H1 (cell line): ENCODE results near the gene HEATR9. TPM values are rescaled to one million over a fixed set of nuclear protein-coding genes. Genes with fewer than 3 reads are reported as not detected.

ENCODE experiments used
- CTCF ChIA-PET: fragments of 300-600 bp; sonication (Branson Sonifier 250); formaldehyde crosslinking; loops from one replicate; lab custom pipeline; 2021; ENCODE audit not compliant: partially characterized antibody; lab: Charles Lee
- POLR2A ChIA-PET: fragments of 300-600 bp; sonication (Branson Sonifier 250); formaldehyde crosslinking; loops from one replicate; lab custom pipeline; 2021; ENCODE audit warnings: inconsistent platforms; ENCODE audit not compliant: partially characterized antibody; lab: Charles Lee
- DNase-seq, 2 experiments: peaks; one replicate each; pipeline versions ENCODE4 v3.0.0 to v3.0.0-alpha.2; 2010 to 2022; ENCODE audit warnings: low spot score in 2 of 2, low read depth in 1 of 2, mixed read lengths in 1 of 2
- FAIRE-seq: peaks from 2 replicates; lab custom pipeline; 2011; peaks lifted over from hg19 to GRCh38; lab: Jason Lieb, UNC
- H2AFZ ChIP-seq: 2 replicates; pipeline ENCODE4 v1.8.1; 2012; ENCODE audit warnings: low read length, inconsistent platforms
- H2AK5ac ChIP-seq: 2 replicates; pipeline ENCODE4 v1.6.1; 2013; ENCODE audit warnings: low read depth, low read length
- H2BK120ac ChIP-seq: replicated peaks from 2 replicates; pipeline ENCODE3; 2013; ENCODE audit warnings: low read depth, low read length, inconsistent platforms
- H2BK12ac ChIP-seq: 2 replicates; pipeline ENCODE4 v1.6.1; 2013; ENCODE audit warnings: low read depth, low read length
- H2BK15ac ChIP-seq: 2 replicates; pipeline ENCODE4 v1.6.1; 2013; ENCODE audit warnings: low read length
- H2BK20ac ChIP-seq: 2 replicates; pipeline ENCODE4 v1.6.1; 2013; ENCODE audit warnings: low read length
- H2BK5ac ChIP-seq: 2 replicates; pipeline ENCODE4 v1.6.1; 2013; ENCODE audit warnings: low read depth, low read length
- H3K14ac ChIP-seq: 2 replicates; pipeline ENCODE4 v1.6.1; 2013; ENCODE audit warnings: inconsistent platforms; ENCODE audit not compliant: insufficient read length
- H3K18ac ChIP-seq: 2 replicates; pipeline ENCODE4 v1.6.1; 2013; ENCODE audit warnings: low read length; ENCODE audit errors: extremely low read depth
- H3K23ac ChIP-seq: 2 replicates; pipeline ENCODE4 v1.6.1; 2013; ENCODE audit warnings: inconsistent platforms; ENCODE audit not compliant: insufficient read length
- H3K23me2 ChIP-seq: 2 replicates; pipeline ENCODE4 v1.6.1; 2013; ENCODE audit warnings: low read depth, low read length
- H3K27ac ChIP-seq: 2 replicates; pipeline ENCODE4 v1.6.1; 2011; ENCODE audit warnings: low read depth, low read length, inconsistent platforms
- H3K27me3 ChIP-seq, 4 experiments: replicated peaks in 1 of 4; 1 replicate in 1 of 4; 2 replicates in 3 of 4; pipeline versions ENCODE4 v1.6.1 to v1.8.1; 2011 to 2013; ENCODE audit warnings: low read length in 3 of 4, mild to moderate bottlenecking in 3 of 4, inconsistent platforms in 2 of 4, mixed read lengths in 2 of 4, moderate library complexity in 1 of 4; ENCODE audit not compliant: control insufficient read depth in 3 of 4, insufficient read depth in 3 of 4; ENCODE audit errors: extremely low read depth in 1 of 4
- H3K36me3 ChIP-seq, 4 experiments: 2 replicates each; pipeline versions ENCODE4 v1.6.1 to v1.8.1; 2011 to 2013; ENCODE audit warnings: mild to moderate bottlenecking in 4 of 4, low read length in 3 of 4, moderate library complexity in 2 of 4, control low read depth in 1 of 4, inconsistent platforms in 1 of 4; ENCODE audit not compliant: insufficient read depth in 4 of 4, control insufficient read depth in 2 of 4
- H3K4ac ChIP-seq: replicated peaks from 2 replicates; pipeline ENCODE3; 2013; ENCODE audit warnings: low read length, low read depth, mixed read lengths, inconsistent platforms; ENCODE audit not compliant: insufficient read length
- H3K4me1 ChIP-seq, 4 experiments: replicated peaks in 1 of 4; 1 replicate in 1 of 4; 2 replicates in 3 of 4; pipeline versions ENCODE4 v1.6.1 to v1.8.1; 2011 to 2013; ENCODE audit warnings: low read length in 3 of 4, inconsistent platforms in 2 of 4, mixed read lengths in 1 of 4; ENCODE audit not compliant: insufficient read depth in 4 of 4, control insufficient read depth in 3 of 4
- H3K4me2 ChIP-seq, 2 experiments: 2 replicates each; pipeline versions ENCODE4 v1.6.1 to v1.8.1; 2011 to 2013; ENCODE audit warnings: low read depth in 2 of 2, low read length in 2 of 2, control low read depth in 1 of 2, inconsistent platforms in 1 of 2, mild to moderate bottlenecking in 1 of 2; ENCODE audit not compliant: insufficient read depth in 1 of 2
- H3K4me3 ChIP-seq, 4 experiments: fragments of 200-600, 300-600 bp in 1 of 4; sonication (generic), shearing (Covaris generic), sonication (Bioruptor Twin) in 1 of 4; 2 replicates each; pipeline versions ENCODE4 v1.5.1 to v1.8.1; 2011 to 2016; ENCODE audit warnings: low read length in 4 of 4, low read depth in 3 of 4, control low read depth in 2 of 4, inconsistent platforms in 2 of 4, mild to moderate bottlenecking in 2 of 4, mixed read lengths in 1 of 4, moderate library complexity in 1 of 4; ENCODE audit not compliant: insufficient read depth in 2 of 4; ENCODE audit errors: extremely low read depth in 1 of 4
- H3K56ac ChIP-seq: replicated peaks from 2 replicates; pipeline ENCODE3; 2013; ENCODE audit warnings: low read depth, mild to moderate bottlenecking, mixed read lengths, low read length, inconsistent platforms; ENCODE audit not compliant: insufficient read length
- H3K79me1 ChIP-seq: 2 replicates; pipeline ENCODE4 v1.6.1; 2013; ENCODE audit warnings: low read depth, low read length, control low read depth
- H3K79me2 ChIP-seq, 2 experiments: 2 replicates each; pipeline versions ENCODE4 v1.6.1 to v1.8.1; 2012 to 2013; ENCODE audit warnings: low read length in 2 of 2, mild to moderate bottlenecking in 2 of 2, inconsistent platforms in 1 of 2; ENCODE audit not compliant: insufficient read depth in 2 of 2, control insufficient read depth in 1 of 2
- H3K9ac ChIP-seq, 4 experiments: replicated peaks in 1 of 4; 1 replicate in 1 of 4; 2 replicates in 3 of 4; pipeline versions ENCODE4 v1.6.1 to v1.8.1; 2011 to 2013; ENCODE audit warnings: low read depth in 3 of 4, low read length in 3 of 4, control low read depth in 2 of 4, mild to moderate bottlenecking in 2 of 4, moderate library complexity in 2 of 4, inconsistent platforms in 1 of 4; ENCODE audit errors: extremely low read depth in 1 of 4
- H3K9me3 ChIP-seq, 2 experiments: 2 replicates each; pipeline versions ENCODE4 v1.6.1 to v1.8.1; 2012 to 2013; ENCODE audit warnings: mild to moderate bottlenecking in 2 of 2, moderate library complexity in 2 of 2, control low read depth in 1 of 2, inconsistent platforms in 1 of 2, low read depth in 1 of 2, low read length in 1 of 2, mixed read lengths in 1 of 2; ENCODE audit not compliant: insufficient read depth in 2 of 2
- H4K20me1 ChIP-seq, 2 experiments: replicated peaks in 1 of 2; 2 replicates each; pipeline versions ENCODE3 to v1.8.1; 2011 to 2013; ENCODE audit warnings: inconsistent platforms in 2 of 2, low read length in 2 of 2, mild to moderate bottlenecking in 1 of 2; ENCODE audit not compliant: insufficient read depth in 2 of 2, control insufficient read depth in 1 of 2
- H4K5ac ChIP-seq: 2 replicates; pipeline ENCODE4 v1.6.1; 2013; ENCODE audit warnings: low read length, low read depth, mixed read lengths, inconsistent platforms; ENCODE audit not compliant: insufficient read length
- H4K8ac ChIP-seq: 2 replicates; pipeline ENCODE4 v1.8.0; 2013; ENCODE audit warnings: mild to moderate bottlenecking, moderate library complexity, low read length, inconsistent platforms; ENCODE audit not compliant: insufficient read depth; ENCODE audit errors: extremely low read depth
- H4K91ac ChIP-seq: replicated peaks from 2 replicates; pipeline ENCODE3; 2013; ENCODE audit warnings: low read length, mixed read lengths, inconsistent platforms; ENCODE audit not compliant: insufficient read length
- EGR1 ChIP-seq: IDR thresholded peaks from 2 replicates; pipeline ENCODE4 v1.6.1; 2011; ENCODE audit warnings: low read depth, low read length, borderline replicate concordance
- RAD21 ChIP-seq, 2 experiments: IDR thresholded peaks in 1 of 2; conservative IDR thresholded peaks in 1 of 2; 2 replicates each; pipeline ENCODE4 v1.6.1; 2011; ENCODE audit warnings: low read depth in 2 of 2, low read length in 2 of 2, improper control_type of control experiment in 1 of 2, inconsistent platforms in 1 of 2, mild to moderate bottlenecking in 1 of 2, moderate library complexity in 1 of 2
- YY1 ChIP-seq: IDR thresholded peaks from 2 replicates; pipeline ENCODE4 v1.6.1; 2011; ENCODE audit warnings: low read depth, mild to moderate bottlenecking, low read length
- WGBS, 2 experiments: shearing (Covaris generic) in 1 of 2; methylation state at CpG; one replicate each; pipeline versions ENCODE4 v1.1.6 to v1.1.7; 2013 to 2015; ENCODE audit warnings: low lambda C conversion rate in 2 of 2, mixed read lengths in 2 of 2, inconsistent platforms in 1 of 2, low coverage in 1 of 2, missing lambda C conversion rate in 1 of 2; ENCODE audit not compliant: insufficient replicate concordance in 2 of 2, insufficient coverage in 1 of 2, insufficient read length in 1 of 2; ENCODE audit errors: extremely low coverage in 1 of 2, missing lambda C conversion rate in 1 of 2; 5-methylcytosine and 5-hydroxymethylcytosine counted together
- polyA plus RNA-seq, 7 experiments: library from polyadenylated mRNA; depleted of rRNA in 3 of 7; stranded (reverse) in 5 of 7; unstranded in 2 of 7; fragments of >200 nt in 5 of 7; fragments of 200-250 nt in 2 of 7; gene quantifications; 1 replicate in 5 of 7; 2 replicates in 1 of 7; 4 replicates in 1 of 7; pipeline versions ENCODE4 v1.2.1 to v1.2.3, GENCODE V29; 2011 to 2013; ENCODE audit warnings: missing spikeins in 2 of 7, mixed read lengths in 2 of 7
- total RNA-seq: library from RNA; stranded (reverse); fragmentation: NEBNext Ultra II Directional; extraction: Animal tissue kit (Norgen Biotek cat#: 25700); gene quantifications from 2 replicates; pipeline ENCODE4 v1.2.1, GENCODE V29; 2021
- TF ChIP-seq, protein P1 (sequence below), 3 experiments: IDR thresholded peaks; 1 replicate in 2 of 3; 2 replicates in 1 of 3; pipeline versions ENCODE4 v1.5.1 to v1.6.1; 2011; ENCODE audit warnings: low read length in 3 of 3, mild to moderate bottlenecking in 3 of 3, inconsistent platforms in 2 of 3, low read depth in 1 of 3, moderate library complexity in 1 of 3; ENCODE audit not compliant: insufficient read depth in 1 of 3; ENCODE audit errors: control extremely low read depth in 1 of 3

The HEATR9 gene
- total and polyA plus RNA-seq, 2 of the 8 experiments (the other 6 are each of a cell fraction or from before 2014, with no cell fraction given), result not detected

DNA sequence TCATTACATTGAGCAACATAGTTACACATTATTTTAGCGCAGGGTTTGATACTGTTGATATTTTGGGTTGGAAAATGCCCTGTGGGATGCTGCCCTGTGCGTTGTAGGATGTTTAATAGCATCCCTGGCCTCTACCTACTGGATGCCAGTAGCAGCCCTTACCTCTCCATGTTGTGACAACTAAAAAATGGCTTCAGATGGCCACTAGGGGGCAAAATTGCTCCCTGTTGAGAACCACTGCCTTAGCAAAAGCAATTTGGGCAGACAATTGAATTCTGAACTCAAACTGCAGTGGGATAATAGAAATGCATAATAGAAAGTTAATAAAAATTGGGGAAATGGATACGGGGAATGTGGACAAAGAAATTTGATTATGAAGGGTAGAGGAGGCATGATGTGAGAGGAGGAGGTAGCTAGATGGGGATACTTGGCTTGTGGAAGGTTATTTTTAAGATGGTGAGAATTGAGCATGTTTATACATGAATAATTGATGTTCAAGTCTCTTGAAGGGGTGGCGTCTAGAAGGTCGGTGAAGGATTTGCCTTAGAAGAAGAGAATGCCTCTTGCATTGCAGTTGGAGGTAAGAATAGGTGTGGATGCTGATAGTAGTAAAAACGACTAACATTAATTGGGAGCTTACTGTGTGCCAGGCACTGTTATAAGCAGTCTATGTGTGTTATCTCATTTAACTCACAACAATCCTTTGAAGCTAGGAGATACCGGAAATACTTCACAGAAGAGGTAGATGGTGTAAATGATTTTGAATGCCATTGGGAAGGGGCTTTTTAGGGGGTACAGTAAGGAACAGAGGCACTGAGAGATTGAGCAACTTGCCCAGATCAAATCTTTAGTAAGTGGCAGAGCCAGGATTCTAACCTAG, 19.0 kb downstream of the HEATR9 start:
- FAIRE-seq, result no peak
- CTCF ChIA-PET, result interaction anchor here (0.6 to 5.2 kb wide), 26 partner anchors 8 to 1913 kb away, joined by 3 to 32 read pairs (median 3); partner anchors contain the start of genes CCL15 and HEATR9
- no peaks in the 10 kb centered on the region for H3K9me3 ChIP-seq

More for the DNA sequence above, 19.0 kb downstream of the HEATR9 start:
- Histone ChIP-seq H2BK120ac (no peak overlapping the region), H4K8ac (no peak overlapping the region), H2AFZ (no peak overlapping the region), H3K27ac (no peak overlapping the region), H3K4me2 (no peak overlapping the region), H3K36me3 (peaks cover 10 to 52% (median 32%) of the 10 kb centered on the region in 4 experiments), H3K79me1 (no peaks in the 10 kb centered on the region), H2BK5ac (no peak overlapping the region), H3K27me3 (no peaks in the 10 kb centered on the region), H3K23ac (no peak overlapping the region), H4K91ac (no peak overlapping the region), H2BK20ac (no peak overlapping the region), H4K20me1 (peaks cover 2 to 4% of the 10 kb centered on the region in 2 experiments)
- peak; percentile 31 to 58 for DNase-seq
- POLR2A ChIA-PET, result interaction anchor here (0.6 to 3.8 kb wide), 12 partner anchors 8 to 1694 kb away, joined by 3 to 16 read pairs (median 5); partner anchors contain the start of gene TAF15
- 81 to 100% methylated on average over 1 to 7 of the region's 7 CpGs for WGBS, 2 experiments
- TF ChIP-seq, protein P1, sequence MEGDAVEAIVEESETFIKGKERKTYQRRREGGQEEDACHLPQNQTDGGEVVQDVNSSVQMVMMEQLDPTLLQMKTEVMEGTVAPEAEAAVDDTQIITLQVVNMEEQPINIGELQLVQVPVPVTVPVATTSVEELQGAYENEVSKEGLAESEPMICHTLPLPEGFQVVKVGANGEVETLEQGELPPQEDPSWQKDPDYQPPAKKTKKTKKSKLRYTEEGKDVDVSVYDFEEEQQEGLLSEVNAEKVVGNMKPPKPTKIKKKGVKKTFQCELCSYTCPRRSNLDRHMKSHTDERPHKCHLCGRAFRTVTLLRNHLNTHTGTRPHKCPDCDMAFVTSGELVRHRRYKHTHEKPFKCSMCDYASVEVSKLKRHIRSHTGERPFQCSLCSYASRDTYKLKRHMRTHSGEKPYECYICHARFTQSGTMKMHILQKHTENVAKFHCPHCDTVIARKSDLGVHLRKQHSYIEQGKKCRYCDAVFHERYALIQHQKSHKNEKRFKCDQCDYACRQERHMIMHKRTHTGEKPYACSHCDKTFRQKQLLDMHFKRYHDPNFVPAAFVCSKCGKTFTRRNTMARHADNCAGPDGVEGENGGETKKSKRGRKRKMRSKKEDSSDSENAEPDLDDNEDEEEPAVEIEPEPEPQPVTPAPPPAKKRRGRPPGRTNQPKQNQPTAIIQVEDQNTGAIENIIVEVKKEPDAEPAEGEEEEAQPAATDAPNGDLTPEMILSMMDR (IDR thresholded peaks at IDR 0.05; ENCODE audit: control extremely low read depth in 1 of 3, insufficient read depth in 1 of 3, low read depth in 1 of 3, low read length in 3 of 3), result peak; percentile 12 to 81 (median 65)
- no peak for TF ChIP-seq EGR1
- TF ChIP-seq RAD21 (IDR thresholded peaks at IDR 0.05 in 1 of 2, conservative IDR thresholded peaks at IDR 0.05 in 1 of 2; ENCODE audit: low read depth in 2 of 2, low read length in 2 of 2), result peak; percentile 64 to 77
- TF ChIP-seq YY1, result peak; percentile 43; the same call in 1 of the 2 replicates
- TF ChIP-seq, all 59 proteins: peak for 3
- Histone ChIP-seq H3K9ac (no peak overlapping the region), H2BK15ac (no peak overlapping the region), H2AK5ac (no peak overlapping the region), H3K4me1 (no peaks in the 10 kb centered on the region), H3K4ac (no peak overlapping the region), H2BK12ac (no peak overlapping the region), H4K5ac (no peak overlapping the region), H3K18ac (no peak overlapping the region), H3K4me3 (no peak overlapping the region), H3K23me2 (no peaks in the 10 kb centered on the region; the same call in 1 of the 2 replicates), H3K79me2 (no peaks in the 10 kb centered on the region), H3K14ac (no peak overlapping the region), H3K56ac (no peak overlapping the region)
